Measurements from ENCODE around the gene ARID3B.
"Not testable (repeated sequence)": the region's sequence is repeated elsewhere in the genome, so short reads cannot be mapped to it uniquely, and the experiment has no call there.

Gene ARID3B

GRCh38 chr15:74540761-74541493 is at the start of gene ARID3B:
Gene ARID3B (plus strand): TSS chr15:74541220. CDS start chr15:74543937, 2,717 bp downstream.
- H3K27ac Mint-ChIP-seq: peak within 1 kb of the TSS; percentile 92
- peaks cover 52% of the 10 kb centered on the region for H3K4me1 Mint-ChIP-seq (ENCODE audit: low read depth)
- H3K9me3 Mint-ChIP-seq: no peaks in the 10 kb centered on the region
- peak within 1 kb of the TSS; percentile 93 for H3K4me3 Mint-ChIP-seq
- H3K27me3 Mint-ChIP-seq: no peaks in the 10 kb centered on the region
- H3K36me3 Mint-ChIP-seq (ENCODE audit: low read depth): peaks cover 30% of the 10 kb centered on the region

- Mint-ChIP-seq H3K4me1 (ENCODE audit: low read depth) (no peaks in the 10 kb centered on the region), H3K9me3 (no peaks in the 10 kb centered on the region), H3K27ac (no peak overlapping the region), H3K27me3 (no peaks in the 10 kb centered on the region), H3K4me3 (no peak overlapping the region), H3K36me3 (ENCODE audit: low read depth) (peaks cover 5% of the 10 kb centered on the region)
Observed at GRCh38 chr15:74496648-74497047, 44.4 kb upstream of the ARID3B start.

GRCh38 chr15:74497584-74497983 is 43.4 kb upstream of the ARID3B start:
- Mint-ChIP-seq H3K36me3 (ENCODE audit: low read depth) (peaks cover 2% of the 10 kb centered on the region), H3K4me3 (no peak overlapping the region), H3K27ac (no peak overlapping the region), H3K27me3 (no peaks in the 10 kb centered on the region), H3K4me1 (ENCODE audit: low read depth) (no peaks in the 10 kb centered on the region), H3K9me3 (no peaks in the 10 kb centered on the region)

- Mint-ChIP-seq H3K4me1 (ENCODE audit: low read depth) (no peaks in the 10 kb centered on the region), H3K36me3 (ENCODE audit: low read depth) (peaks cover 8% of the 10 kb centered on the region), H3K27ac (no peak overlapping the region), H3K9me3 (no peaks in the 10 kb centered on the region), H3K27me3 (no peaks in the 10 kb centered on the region), H3K4me3 (no peak overlapping the region)
Observed at GRCh38 chr15:74499366-74499765, 41.7 kb upstream of the ARID3B start.

- no peaks in the 10 kb centered on the region for H3K27me3 Mint-ChIP-seq
- no peak overlapping the region for H3K4me3 Mint-ChIP-seq
- H3K9me3 Mint-ChIP-seq: no peaks in the 10 kb centered on the region
- H3K27ac Mint-ChIP-seq: no peak overlapping the region
- no peaks in the 10 kb centered on the region for H3K4me1 Mint-ChIP-seq (ENCODE audit: low read depth)
- H3K36me3 Mint-ChIP-seq (ENCODE audit: low read depth): peaks cover 14% of the 10 kb centered on the region
Observed at GRCh38 chr15:74500401-74500800, 40.6 kb upstream of the ARID3B start.

- no peak overlapping the region for H3K4me3 Mint-ChIP-seq
- peaks cover 14% of the 10 kb centered on the region for H3K36me3 Mint-ChIP-seq (ENCODE audit: low read depth)
- no peaks in the 10 kb centered on the region for H3K9me3 Mint-ChIP-seq
- H3K4me1 Mint-ChIP-seq (ENCODE audit: low read depth): no peaks in the 10 kb centered on the region
- no peaks in the 10 kb centered on the region for H3K27me3 Mint-ChIP-seq
- H3K27ac Mint-ChIP-seq: no peak overlapping the region
Observed at GRCh38 chr15:74502301-74502700, 38.7 kb upstream of the ARID3B start.

GRCh38 chr15:74504418-74504817 is 36.6 kb upstream of the ARID3B start:
- no peaks in the 10 kb centered on the region for H3K27me3 Mint-ChIP-seq
- H3K4me1 Mint-ChIP-seq (ENCODE audit: low read depth): no peaks in the 10 kb centered on the region

GRCh38 chr15:74504836-74505235 is 36.2 kb upstream of the ARID3B start:
- peaks cover 14% of the 10 kb centered on the region for H3K36me3 Mint-ChIP-seq (ENCODE audit: low read depth)
- H3K9me3 Mint-ChIP-seq: no peaks in the 10 kb centered on the region
- H3K4me3 Mint-ChIP-seq: no peak overlapping the region

More at GRCh38 chr15:74504418-74504817, 36.6 kb upstream of the ARID3B start:
- H3K36me3 Mint-ChIP-seq (ENCODE audit: low read depth): peaks cover 14% of the 10 kb centered on the region
- H3K9me3 Mint-ChIP-seq: no peaks in the 10 kb centered on the region
- H3K4me3 Mint-ChIP-seq: no peak overlapping the region
- H3K27ac Mint-ChIP-seq: no peak overlapping the region

GRCh38 chr15:74505837-74506514 is 35.0 kb upstream of the ARID3B start:
- H3K4me3 Mint-ChIP-seq: no peak overlapping the region
- H3K9me3 Mint-ChIP-seq: no peaks in the 10 kb centered on the region
- H3K27ac Mint-ChIP-seq: no peak overlapping the region
- no peaks in the 10 kb centered on the region for H3K27me3 Mint-ChIP-seq
- peaks cover 14% of the 10 kb centered on the region for H3K36me3 Mint-ChIP-seq (ENCODE audit: low read depth)
- no peaks in the 10 kb centered on the region for H3K4me1 Mint-ChIP-seq (ENCODE audit: low read depth)

More at GRCh38 chr15:74504836-74505235, 36.2 kb upstream of the ARID3B start:
- Mint-ChIP-seq H3K27ac (no peak overlapping the region), H3K27me3 (no peaks in the 10 kb centered on the region), H3K4me1 (ENCODE audit: low read depth) (no peaks in the 10 kb centered on the region)

- H3K36me3 Mint-ChIP-seq (ENCODE audit: low read depth): peaks cover 14% of the 10 kb centered on the region
- no peak overlapping the region for H3K27ac Mint-ChIP-seq
- H3K27me3 Mint-ChIP-seq: no peaks in the 10 kb centered on the region
Observed at GRCh38 chr15:74506515-74506840, 34.5 kb upstream of the ARID3B start.

GRCh38 chr15:74511583-74511982 is 29.4 kb upstream of the ARID3B start:
- Mint-ChIP-seq H3K4me3 (no peak overlapping the region), H3K36me3 (ENCODE audit: low read depth) (peaks cover 4% of the 10 kb centered on the region), H3K9me3 (no peaks in the 10 kb centered on the region), H3K27me3 (no peaks in the 10 kb centered on the region), H3K4me1 (ENCODE audit: low read depth) (peaks cover 9% of the 10 kb centered on the region), H3K27ac (no peak overlapping the region)

More at GRCh38 chr15:74506515-74506840, 34.5 kb upstream of the ARID3B start:
- no peak overlapping the region for H3K4me3 Mint-ChIP-seq
- H3K9me3 Mint-ChIP-seq: no peaks in the 10 kb centered on the region
- H3K4me1 Mint-ChIP-seq (ENCODE audit: low read depth): no peaks in the 10 kb centered on the region

- not testable (repeated sequence) for H3K36me3 Mint-ChIP-seq (ENCODE audit: low read depth); H3K9me3 Mint-ChIP-seq; H3K27me3 Mint-ChIP-seq; H3K4me3 Mint-ChIP-seq
- peak overlapping the region; percentile 4 for H3K27ac Mint-ChIP-seq
- peaks cover 16% of the 10 kb centered on the region for H3K4me1 Mint-ChIP-seq (ENCODE audit: low read depth)
Observed at GRCh38 chr15:74514059-74514458, 27.0 kb upstream of the ARID3B start.

GRCh38 chr15:74517096-74517495 is 23.9 kb upstream of the ARID3B start:
- peaks cover 11% of the 10 kb centered on the region for H3K4me1 Mint-ChIP-seq (ENCODE audit: low read depth)
- H3K4me3 Mint-ChIP-seq: no peak overlapping the region
- peaks cover 4% of the 10 kb centered on the region for H3K36me3 Mint-ChIP-seq (ENCODE audit: low read depth)
- H3K9me3 Mint-ChIP-seq: no peaks in the 10 kb centered on the region
- no peaks in the 10 kb centered on the region for H3K27me3 Mint-ChIP-seq
- no peak overlapping the region for H3K27ac Mint-ChIP-seq

GRCh38 chr15:74519311-74519710 is 21.7 kb upstream of the ARID3B start:
- Mint-ChIP-seq H3K27me3 (no peaks in the 10 kb centered on the region), H3K4me3 (no peak overlapping the region), H3K36me3 (ENCODE audit: low read depth) (no peaks in the 10 kb centered on the region), H3K9me3 (no peaks in the 10 kb centered on the region), H3K4me1 (ENCODE audit: low read depth) (peaks cover 7% of the 10 kb centered on the region), H3K27ac (no peak overlapping the region)

- no peak overlapping the region for H3K27ac Mint-ChIP-seq
- H3K4me3 Mint-ChIP-seq: no peak overlapping the region
- H3K9me3 Mint-ChIP-seq: no peaks in the 10 kb centered on the region
- H3K4me1 Mint-ChIP-seq (ENCODE audit: low read depth): peaks cover 7% of the 10 kb centered on the region
- no peaks in the 10 kb centered on the region for H3K27me3 Mint-ChIP-seq
- H3K36me3 Mint-ChIP-seq (ENCODE audit: low read depth): no peaks in the 10 kb centered on the region
Observed at GRCh38 chr15:74520407-74520806, 20.6 kb upstream of the ARID3B start.
